Inflammatory macrophage treated with lipopolysaccharide for 4 hours (primary cell): ENCODE results near the gene P2RX7.
A peak's percentile ranks its signal among the peaks of the same experiment; 100 is the strongest.

Experiments used
- DNase-seq: peaks from one replicate; pipeline ENCODE4 v3.0.0-alpha.2; 2020

P2RX7 gene

GRCh38 chr12:121111684-121112083 lies 21.0 kb upstream of the P2RX7 start:
- no peak for DNase-seq

GRCh38 chr12:121112496-121112895 lies 20.2 kb upstream of the P2RX7 start:
- DNase-seq, result peak; percentile 18

DNA sequence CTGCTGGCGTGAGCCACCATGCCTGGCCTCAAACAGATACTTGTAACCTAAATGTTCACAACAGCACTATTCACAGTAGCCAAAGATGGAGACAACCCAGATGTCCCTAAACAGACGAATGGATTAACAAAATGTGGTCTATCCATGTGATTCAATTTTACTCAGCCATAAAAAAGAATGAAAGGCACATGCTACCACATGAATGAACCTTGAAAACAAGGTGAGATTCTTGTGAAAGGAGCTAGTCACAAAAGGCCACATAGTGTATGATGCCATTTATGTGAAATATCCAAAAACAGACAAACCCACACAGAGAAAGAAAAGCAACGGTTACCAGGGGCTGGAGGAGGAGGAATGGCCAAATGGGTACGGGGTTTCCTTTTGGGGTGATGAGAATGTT lies 19.6 kb upstream of the P2RX7 start:
- DNase-seq, result no peak

DNA sequence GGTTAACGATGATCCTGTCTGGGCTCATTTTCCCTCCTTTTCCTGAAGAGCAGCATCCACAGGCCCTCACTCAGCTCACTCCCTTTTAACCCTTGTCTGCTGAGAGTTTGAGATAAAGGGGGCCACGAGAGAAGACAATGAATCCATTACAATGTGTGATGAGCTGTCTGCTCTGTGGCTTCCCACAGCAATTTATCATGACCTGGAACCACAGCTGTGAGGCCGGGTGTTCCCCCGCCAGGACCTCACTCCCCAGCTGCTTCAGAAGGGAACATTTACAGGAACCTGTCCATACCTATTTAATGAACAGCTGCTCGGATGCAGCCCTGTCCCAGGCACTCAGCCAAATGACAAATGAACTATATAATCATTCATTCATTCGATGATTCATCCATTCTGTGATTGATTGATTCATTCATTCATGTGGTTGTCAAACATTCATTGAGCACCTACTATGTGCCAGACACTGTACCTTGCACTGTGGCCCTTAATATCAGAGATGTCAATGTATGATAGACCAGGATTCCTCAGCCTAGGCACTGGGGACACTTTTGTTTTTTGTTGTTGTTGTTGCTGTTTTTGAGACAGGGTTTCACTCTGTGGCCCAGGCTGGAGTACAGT lies 18.5 kb upstream of the P2RX7 start:
- DNase-seq, result no peak

DNA sequence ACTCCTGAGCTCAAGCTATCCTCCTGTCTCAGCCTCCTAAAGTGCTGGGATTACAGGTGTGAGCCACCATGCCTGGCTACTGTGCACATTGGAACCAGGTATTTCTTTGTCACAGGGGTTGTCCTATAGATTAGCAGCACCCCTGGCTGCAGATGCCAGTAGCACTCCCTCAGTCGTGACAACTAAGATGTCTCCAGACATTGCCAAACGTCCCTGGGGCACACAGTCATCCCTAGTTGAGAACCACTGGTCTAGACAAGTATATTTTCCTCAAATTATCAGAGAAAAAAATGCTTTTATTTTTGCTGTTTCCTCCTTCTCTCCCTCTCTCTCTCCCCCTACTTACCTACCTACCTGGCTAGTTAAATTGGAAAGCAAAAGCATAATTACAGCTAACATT lies 17.9 kb upstream of the P2RX7 start:
- DNase-seq, result no peak

GRCh38 chr12:121115530-121115929 lies 17.1 kb upstream of the P2RX7 start:
- no peak for DNase-seq

DNA sequence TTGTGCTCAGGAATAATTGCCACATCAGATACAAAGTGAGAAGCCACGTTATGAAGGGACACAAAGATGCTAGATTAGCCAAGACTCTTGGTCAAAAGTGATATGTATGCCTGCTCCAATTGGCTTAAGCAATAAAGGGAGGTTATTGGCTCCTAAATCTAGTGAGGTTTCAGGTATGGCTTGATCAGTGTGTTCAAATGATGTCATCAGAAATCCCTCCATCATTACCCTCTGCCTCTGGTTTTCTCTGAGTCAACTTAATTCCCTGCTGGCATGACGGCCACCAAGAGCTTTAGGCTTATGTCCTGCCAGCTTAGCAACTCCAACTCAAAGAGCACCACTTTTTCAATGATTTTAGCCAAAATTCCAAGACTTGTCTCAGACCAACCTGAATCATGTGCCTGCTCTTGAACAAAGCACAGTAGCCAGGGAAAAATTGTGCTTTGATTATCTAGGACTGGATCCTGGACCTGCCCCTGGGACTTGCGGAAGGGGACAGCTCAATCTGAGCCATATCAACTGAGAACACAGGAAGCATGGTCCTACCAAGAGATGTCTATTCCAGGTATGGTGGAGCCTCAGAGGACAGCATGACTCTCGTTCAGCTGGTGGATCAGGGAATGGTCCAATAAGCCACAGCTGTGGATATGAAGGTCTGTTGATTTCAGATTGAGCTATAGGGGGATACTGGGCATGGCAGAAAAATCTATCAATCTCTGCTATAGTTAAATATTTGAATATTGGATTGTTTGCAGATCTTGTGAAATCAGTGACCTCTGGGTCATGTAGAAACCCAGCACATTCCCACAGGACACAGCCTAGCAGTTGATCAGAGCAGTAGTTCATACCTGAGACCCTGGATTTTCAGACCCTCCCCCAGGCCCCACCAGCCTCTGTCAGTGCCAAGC lies 16.1 kb upstream of the P2RX7 start:
- no peak for DNase-seq

- DNase-seq, result no peak
Observed at GRCh38 chr12:121117226-121117777, 15.4 kb upstream of the P2RX7 start.

DNA sequence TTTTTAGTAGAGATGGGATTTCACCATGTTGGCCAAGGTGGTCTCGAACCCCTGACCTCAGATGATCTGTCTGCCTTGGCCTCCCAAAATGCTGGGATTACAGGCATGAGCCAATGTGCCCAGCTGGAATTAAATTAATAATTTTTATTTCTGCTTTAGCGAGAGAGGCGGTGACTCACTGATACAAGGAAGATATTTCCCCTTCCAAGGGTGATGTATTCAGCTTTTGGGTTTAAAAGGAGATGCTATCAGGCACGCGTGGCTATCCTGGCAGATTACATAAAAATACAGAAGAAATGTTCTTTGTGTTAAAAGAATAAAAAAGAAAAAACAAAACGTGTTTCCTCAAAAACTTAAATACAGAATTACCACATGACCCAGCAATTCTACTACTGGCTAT lies 12.4 kb upstream of the P2RX7 start:
- peak; percentile 54 for DNase-seq

DNA sequence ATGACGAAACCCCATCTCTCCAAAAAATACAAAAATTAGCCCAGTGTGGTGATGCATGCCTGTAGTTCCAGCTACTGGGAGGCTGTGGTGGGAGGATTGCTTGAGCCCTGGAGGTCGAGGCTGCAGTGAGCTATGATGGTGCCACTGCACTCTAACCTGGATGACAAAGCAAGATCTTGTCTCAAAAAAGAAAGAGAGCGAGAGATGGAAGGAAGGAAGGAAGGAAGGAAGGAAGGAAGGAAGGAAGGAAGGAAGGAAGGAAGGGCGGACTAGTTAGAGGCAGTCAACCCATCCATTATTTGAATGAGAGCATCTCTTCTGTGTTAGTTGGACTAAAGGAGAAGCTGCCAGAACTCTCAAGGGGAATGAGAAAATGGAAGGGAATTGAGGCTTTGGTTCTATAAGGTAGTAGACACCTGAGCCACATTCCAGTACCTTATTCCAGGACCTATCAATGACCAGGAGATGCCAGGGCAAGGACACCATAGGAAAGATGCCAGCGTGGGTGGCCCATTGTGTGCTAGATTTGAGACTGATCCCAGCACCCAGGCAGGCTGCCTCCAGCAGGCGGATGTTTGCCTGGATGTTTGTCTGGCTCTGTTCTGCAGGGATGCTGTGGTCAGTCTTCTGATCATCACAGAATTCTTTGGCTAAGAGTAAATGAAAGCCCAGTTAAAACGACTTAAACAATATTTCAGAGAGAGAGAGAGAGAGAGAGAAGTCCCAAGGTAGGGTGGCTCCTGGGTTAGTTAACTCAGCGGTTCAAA lies 11.5 kb upstream of the P2RX7 start:
- DNase-seq, result no peak

DNA sequence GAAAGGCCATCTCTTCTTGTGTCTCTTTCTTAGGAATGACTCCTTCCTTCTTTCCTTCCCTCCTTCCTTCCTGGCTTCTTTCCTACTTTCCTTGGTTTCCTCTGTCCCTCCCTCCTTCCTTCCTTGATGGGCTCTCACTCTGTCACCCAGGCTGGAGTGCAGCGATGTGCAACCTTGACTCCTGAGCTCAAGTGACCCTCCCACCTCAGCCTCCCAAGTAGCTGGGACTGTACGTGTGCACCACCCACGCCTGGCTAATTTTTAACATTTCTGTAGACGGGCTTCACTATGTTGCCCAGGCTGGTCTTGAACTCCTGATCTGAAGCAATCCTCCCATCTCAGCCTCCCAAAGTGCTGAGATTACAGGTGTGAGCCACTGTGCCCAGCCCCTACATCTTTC lies 10.9 kb upstream of the P2RX7 start:
- no peak for DNase-seq

DNA sequence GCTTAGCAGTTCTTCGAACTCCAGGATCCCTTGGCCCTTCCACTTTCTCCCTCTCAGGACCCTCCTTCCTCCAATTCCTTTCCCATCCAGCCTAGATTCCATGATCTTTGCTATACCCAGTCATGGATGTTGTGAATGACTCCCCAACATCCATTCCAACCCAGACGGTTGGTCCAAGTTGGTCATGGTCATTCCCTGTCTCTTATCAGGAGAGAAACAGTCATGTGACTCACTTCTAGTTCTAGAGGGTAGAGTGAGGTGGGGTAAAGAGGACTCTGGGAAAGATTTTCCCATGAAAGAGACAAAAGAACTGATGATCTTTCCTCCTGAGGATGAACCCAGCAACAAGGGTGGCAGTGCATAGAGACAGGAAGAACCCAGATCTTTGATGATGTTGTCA lies 9.2 kb upstream of the P2RX7 start:
- no peak for DNase-seq

- peak; percentile 21 for DNase-seq
Observed at GRCh38 chr12:121124402-121125109, 8.1 kb upstream of the P2RX7 start.

GRCh38 chr12:121127501-121127900 lies 5.2 kb upstream of the P2RX7 start:
- DNase-seq, result peak; percentile 35

DNA sequence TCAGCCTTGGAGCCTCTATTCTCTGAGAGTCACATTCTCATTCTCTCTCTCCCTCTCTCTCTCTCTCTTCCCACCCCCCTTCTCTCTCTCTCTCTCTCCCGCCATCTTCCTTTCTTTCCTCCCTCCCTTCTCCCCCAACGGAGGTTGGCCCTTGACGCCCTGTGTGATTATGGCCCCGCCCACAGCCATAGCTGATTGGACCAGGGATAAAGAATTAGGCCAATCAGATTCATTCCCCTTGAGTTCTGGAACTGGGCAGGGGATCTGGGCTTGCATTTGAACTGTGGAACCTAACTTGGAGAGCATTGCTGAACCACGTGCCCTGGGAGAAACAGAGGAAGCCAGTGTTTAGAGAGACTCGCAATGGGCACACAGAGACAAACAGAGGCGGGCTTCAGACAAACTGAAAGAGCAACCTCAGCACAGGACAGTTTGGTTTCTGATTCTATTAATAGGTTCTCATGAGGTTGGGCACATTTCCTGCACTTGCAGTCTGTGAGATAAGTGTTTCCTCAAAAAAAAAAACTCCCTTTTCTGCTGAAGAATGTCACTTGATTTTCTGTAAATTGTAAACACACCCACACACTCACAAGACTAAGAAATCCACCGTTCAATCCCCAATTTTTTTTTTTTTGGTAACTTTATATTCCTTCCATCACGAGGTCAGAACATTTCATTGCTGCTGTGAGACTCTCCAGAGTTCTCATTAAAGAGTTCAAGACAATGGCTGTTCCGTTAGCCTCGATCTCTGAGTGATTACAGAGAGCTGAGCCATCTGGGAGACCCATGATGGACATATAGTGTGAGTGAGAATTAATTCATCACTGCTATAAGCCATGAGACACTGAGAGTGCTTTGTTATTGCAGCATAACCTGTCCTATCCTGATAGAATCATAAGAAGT lies 3.5 kb upstream of the P2RX7 start:
- DNase-seq, result peak; percentile 98

DNA sequence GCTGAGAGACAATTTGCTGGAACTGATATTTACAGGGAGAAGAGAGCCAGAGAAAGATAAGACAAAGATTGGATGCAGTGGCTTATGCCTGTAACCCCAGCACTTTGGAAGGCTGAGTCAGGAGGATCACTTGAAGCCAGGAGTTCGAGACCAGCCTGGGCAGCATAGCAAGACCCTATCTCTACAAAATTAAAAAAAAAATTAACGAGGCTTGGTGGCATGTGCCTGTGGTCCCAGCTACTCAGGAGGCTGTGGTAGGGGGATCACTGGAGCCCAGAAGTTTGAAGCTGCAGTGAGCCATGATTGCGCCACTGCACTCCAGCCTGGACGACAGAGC lies 2.9 kb upstream of the P2RX7 start:
- no peak for DNase-seq

DNA sequence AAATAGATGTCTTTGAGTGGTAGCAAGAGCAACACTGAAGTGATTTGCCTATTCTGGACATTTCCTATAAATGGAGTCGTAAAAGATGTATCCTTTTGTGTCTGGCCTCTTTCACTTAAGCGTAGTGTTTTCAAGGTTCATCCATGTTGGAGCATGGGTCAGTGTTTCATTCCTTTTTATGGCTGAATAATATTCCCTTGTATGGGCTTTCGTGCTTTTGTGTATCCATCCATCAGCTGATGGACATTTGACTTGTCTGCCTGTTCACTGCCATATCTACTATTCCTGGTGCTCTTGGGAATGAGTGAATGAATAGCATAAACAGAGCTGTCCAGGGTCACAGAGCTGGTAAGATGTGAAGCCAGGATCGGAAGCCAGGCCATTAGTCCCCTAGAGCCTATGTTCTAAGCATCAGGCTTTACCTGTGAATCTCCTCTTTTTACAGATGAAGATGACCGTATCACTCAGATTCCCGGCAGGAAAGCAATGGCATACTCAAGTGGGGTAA lies 1.8 kb upstream of the P2RX7 start:
- DNase-seq, result no peak

- no peak for DNase-seq
Observed at GRCh38 chr12:121131941-121132341, 735 bp upstream of the P2RX7 start.

DNA sequence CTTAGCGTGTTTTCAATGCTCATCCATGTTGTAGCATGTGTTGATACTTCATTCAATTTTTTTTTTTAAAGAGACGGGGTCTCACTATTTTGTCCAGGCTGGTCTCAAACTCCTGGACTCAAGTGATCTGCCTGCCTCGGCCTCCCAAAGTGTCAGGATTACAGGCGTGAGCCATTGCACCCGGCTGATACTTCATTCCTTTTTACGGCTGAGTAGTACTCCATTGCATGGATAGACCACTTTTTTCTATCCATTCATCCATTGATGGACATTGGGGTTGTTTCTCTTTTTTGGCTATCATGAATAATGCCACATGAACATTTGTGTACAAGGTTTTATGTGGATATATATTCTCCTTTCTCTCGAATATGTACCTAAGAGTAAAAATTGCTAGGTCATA lies 1.2 kb downstream of the P2RX7 start:
- DNase-seq, result no peak

GRCh38 chr12:121135320-121135719 lies 2.6 kb downstream of the P2RX7 start:
- DNase-seq, result no peak

DNA sequence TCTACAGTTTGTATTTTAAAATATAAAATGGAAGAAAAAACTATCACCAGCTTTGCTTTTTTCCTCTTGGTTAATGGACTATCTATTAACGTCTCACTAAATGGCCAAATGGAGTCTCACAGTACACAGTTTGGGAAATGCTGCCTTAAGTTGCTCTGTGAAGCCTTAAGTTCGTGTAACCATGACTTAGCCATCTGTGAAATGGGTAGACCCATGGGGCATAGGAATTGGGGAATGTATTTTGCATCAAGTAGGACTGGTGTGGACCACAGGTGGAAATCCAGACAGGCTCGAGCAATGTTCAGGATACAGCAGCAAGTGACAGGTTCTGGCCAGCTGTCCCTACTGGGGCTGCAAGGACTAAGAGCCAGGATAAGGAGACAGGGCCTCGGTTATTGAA lies 4.8 kb downstream of the P2RX7 start:
- no peak for DNase-seq

DNA sequence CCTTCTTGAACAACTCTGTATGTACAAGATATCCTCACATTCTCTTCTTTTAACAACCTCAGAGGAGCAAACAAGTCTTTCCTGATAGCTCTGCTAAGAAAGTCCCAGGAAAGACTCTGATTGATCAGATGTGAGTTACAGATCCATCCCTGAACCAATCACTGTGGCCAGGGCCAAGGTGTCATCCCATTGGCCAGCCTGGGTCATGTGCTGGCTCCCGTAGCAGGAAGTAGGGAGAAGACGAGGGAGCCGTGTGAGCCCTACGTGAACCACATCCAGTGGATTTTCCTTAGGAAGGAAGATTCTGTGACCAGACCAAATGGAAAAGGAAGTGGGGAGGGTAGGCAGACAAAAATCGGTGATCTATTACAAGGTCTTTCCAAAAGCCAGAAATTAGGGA lies 5.6 kb downstream of the P2RX7 start:
- DNase-seq, result peak; percentile 16
